GM23338 (cell line): ENCODE measurements around the gene FRYL. TPM values are rescaled to one million over a fixed set of nuclear protein-coding genes. Genes with fewer than 3 reads are reported as not detected.

Experiments
- ATAC-seq: fragments of 200-7000 bp; cut with Tn5 transposase; 3 replicates; pipeline ENCODE4 v1.9.1; 2020
- DNase-seq: peaks from one replicate; pipeline ENCODE4 v3.0.0-alpha.2; 2015; ENCODE audit warnings: low spot score
- H2AFZ ChIP-seq: fragments of 200-600 bp; sonication (generic); 2 replicates; pipeline ENCODE4 v1.8.0; 2016; ENCODE audit warnings: antibody characterized with exemption, mild to moderate bottlenecking, moderate library complexity
- H3F3A ChIP-seq: fragments of 200-600 bp; sonication (generic); replicated peaks from 2 replicates; pipeline ENCODE4 v1.8.0; 2017; ENCODE audit warnings: antibody characterized with exemption, mixed run types, low read depth
- H3K27ac ChIP-seq: fragments of 200-600 bp; sonication (generic); 2 replicates; pipeline ENCODE4 v1.6.1; 2016; ENCODE audit warnings: low read depth
- H3K27me3 ChIP-seq: fragments of 200-600 bp; sonication (generic); 2 replicates; pipeline ENCODE4 v1.8.0; 2016; ENCODE audit warnings: mild to moderate bottlenecking, mixed run types, moderate library complexity; ENCODE audit not compliant: insufficient read depth
- H3K36me3 ChIP-seq: fragments of 200-600 bp; sonication (generic); 2 replicates; pipeline ENCODE4 v1.8.0; 2016; ENCODE audit warnings: mild to moderate bottlenecking; ENCODE audit not compliant: insufficient read depth
- H3K4me1 ChIP-seq: fragments of 200-600 bp; sonication (generic); 2 replicates; pipeline ENCODE4 v1.8.0; 2016; ENCODE audit warnings: mild to moderate bottlenecking, moderate library complexity; ENCODE audit not compliant: insufficient read depth
- H3K4me2 ChIP-seq: fragments of 200-600 bp; sonication (generic); 2 replicates; pipeline ENCODE4 v1.7.1; 2017; ENCODE audit warnings: mixed run types
- H3K4me3 ChIP-seq: fragments of 200-600 bp; sonication (generic); 2 replicates; pipeline ENCODE4 v1.6.1; 2016; ENCODE audit warnings: mixed run types
- H3K79me2 ChIP-seq: fragments of 200-600 bp; sonication (generic); replicated peaks from 2 replicates; pipeline ENCODE4 v1.8.0; 2017; ENCODE audit warnings: mild to moderate bottlenecking; ENCODE audit not compliant: insufficient read depth
- H3K9me2 ChIP-seq: fragments of 200-600 bp; sonication (generic); 2 replicates; pipeline ENCODE4 v1.8.0; 2017; ENCODE audit not compliant: insufficient read depth
- H4K20me1 ChIP-seq: fragments of 200-600 bp; sonication (generic); replicated peaks from 2 replicates; pipeline ENCODE4 v1.8.0; 2017; ENCODE audit warnings: mild to moderate bottlenecking; ENCODE audit not compliant: insufficient read depth
- H3K27ac Mint-ChIP-seq: 2 replicates; pipeline ENCODE4 v1.8.0; 2020; ENCODE audit warnings: inconsistent platforms, mild to moderate bottlenecking, moderate library complexity, mixed read lengths
- H3K27me3 Mint-ChIP-seq: 3 replicates; pipeline ENCODE4 v1.8.0; 2022; ENCODE audit warnings: low read depth, mild to moderate bottlenecking, moderate library complexity, mixed read lengths, inconsistent platforms; ENCODE audit not compliant: insufficient read depth, poor library complexity
- H3K36me3 Mint-ChIP-seq: 3 replicates; pipeline ENCODE4 v1.8.0; 2021; ENCODE audit warnings: low read depth, mild to moderate bottlenecking, inconsistent platforms, moderate library complexity, mixed read lengths
- H3K4me1 Mint-ChIP-seq: 3 replicates; pipeline ENCODE4 v1.8.0; 2020; ENCODE audit warnings: mild to moderate bottlenecking, inconsistent platforms, mixed read lengths
- H3K4me3 Mint-ChIP-seq: 3 replicates; pipeline ENCODE4 v1.8.0; 2021; ENCODE audit warnings: moderate library complexity, mild to moderate bottlenecking, inconsistent platforms, mixed read lengths
- H3K9me3 Mint-ChIP-seq: 3 replicates; pipeline ENCODE4 v1.8.0; 2020; ENCODE audit warnings: moderate library complexity, mild to moderate bottlenecking, inconsistent platforms, mixed read lengths
- CREB1 ChIP-seq: fragments of 250-450 bp; sonication (Bioruptor Pico); IDR thresholded peaks from 2 replicates; pipeline ENCODE4 v1.5.0; 2020; ENCODE audit warnings: low read depth, mild to moderate bottlenecking, moderate library complexity
- EZH2phosphoT487 ChIP-seq: fragments of 200-600 bp; sonication (generic); IDR thresholded peaks from one replicate; pipeline ENCODE4 v1.8.1; 2018; ENCODE audit warnings: antibody characterized with exemption; ENCODE audit not compliant: unreplicated experiment
- JUNB ChIP-seq: IDR thresholded peaks from one replicate; pipeline ENCODE4 v1.6.1; 2016; ENCODE audit warnings: antibody characterized with exemption; ENCODE audit not compliant: unreplicated experiment
- NANOG ChIP-seq: IDR thresholded peaks from 2 replicates; pipeline ENCODE4 v1.6.1; 2016; ENCODE audit warnings: antibody characterized with exemption, borderline replicate concordance
- STAT1 ChIP-seq: IDR thresholded peaks from one replicate; pipeline ENCODE4 v1.6.1; 2016; ENCODE audit warnings: antibody characterized with exemption; ENCODE audit not compliant: unreplicated experiment
- ZNF114 ChIP-seq: fragments of 250-450 bp; sonication (Bioruptor Pico); IDR thresholded peaks from 2 replicates; pipeline ENCODE4 v1.5.0; 2020; ENCODE audit warnings: mild to moderate bottlenecking, moderate library complexity
- ZNF331 ChIP-seq: fragments of 250-450 bp; sonication (Bioruptor Pico); IDR thresholded peaks from 2 replicates; pipeline ENCODE4 v1.5.0; 2020; ENCODE audit warnings: low read depth, mild to moderate bottlenecking, moderate library complexity
- polyA plus RNA-seq: library from polyadenylated mRNA; unstranded; fragments of >200 nt; fragmentation: Nextera tagmentation; extraction: Ambion mirVana; gene quantifications from 2 replicates; pipeline ENCODE4 v1.2.1, GENCODE V29; 2016
- total RNA-seq: library from RNA; depleted of rRNA; stranded (reverse); fragments of >200 nt; shearing (Covaris generic); gene quantifications from 2 replicates; pipeline ENCODE4 v1.2.3, GENCODE V29; 2014
- TF ChIP-seq, protein P1 (sequence below): IDR thresholded peaks from 2 replicates; pipeline ENCODE4 v1.6.1; 2016; ENCODE audit warnings: antibody characterized with exemption
- TF ChIP-seq, protein P2 (sequence below), 2 experiments: fragments of 200-600 bp in 1 of 2; sonication (generic) in 1 of 2; conservative IDR thresholded peaks; 2 replicates each; pipeline versions ENCODE4 v1.5.1 to v1.6.1; 2016 to 2017; ENCODE audit warnings: antibody characterized with exemption in 2 of 2, low read depth in 2 of 2, mild to moderate bottlenecking in 2 of 2, moderate library complexity in 1 of 2
- TF ChIP-seq, protein P3 (sequence below): IDR thresholded peaks from one replicate; pipeline ENCODE4 v1.6.1; 2018; ENCODE audit warnings: antibody characterized with exemption; ENCODE audit not compliant: unreplicated experiment

Gene FRYL
- total and polyA plus RNA-seq, 2 experiments from 2014 or later = 30.7 to 53.3 TPM

DNA sequence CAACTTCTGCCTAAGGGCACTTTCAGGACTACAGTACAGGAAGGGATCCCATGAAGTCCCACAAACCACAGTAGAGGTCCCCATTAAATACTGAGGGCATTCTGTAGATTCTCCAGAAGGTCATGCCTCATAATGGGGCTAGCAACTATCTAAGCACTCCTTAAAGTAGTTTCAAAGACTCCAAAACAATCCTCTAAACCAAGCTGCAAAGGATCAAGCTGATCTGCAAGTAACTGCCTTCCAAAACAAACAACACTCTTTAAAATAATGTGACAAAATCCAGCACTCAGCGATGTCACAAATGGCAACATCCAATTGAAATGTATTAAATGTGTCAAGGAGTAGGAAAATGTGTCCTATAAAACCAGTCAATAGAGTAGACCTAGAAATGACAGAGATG lies 118.7 kb downstream of the FRYL start:
- H2AFZ ChIP-seq = no peak overlapping the region
- Mint-ChIP-seq H3K27me3 (no peaks in the 10 kb centered on the region), H3K27ac (no peak overlapping the region), H3K9me3 (no peaks in the 10 kb centered on the region), H3K4me1 (peaks cover 9% of the 10 kb centered on the region), H3K36me3 (no peaks in the 10 kb centered on the region), H3K4me3 (no peak overlapping the region)
- H3F3A ChIP-seq = no peaks in the 10 kb centered on the region
- no peak overlapping the region for H3K4me2 ChIP-seq
- H3K9me2 ChIP-seq = no peaks in the 10 kb centered on the region
- TF ChIP-seq NANOG = no peak
- no peak for TF ChIP-seq EZH2phosphoT487
- TF ChIP-seq ZNF331 (CRISPR knock-in tag) = no peak
- TF ChIP-seq, protein P1, sequence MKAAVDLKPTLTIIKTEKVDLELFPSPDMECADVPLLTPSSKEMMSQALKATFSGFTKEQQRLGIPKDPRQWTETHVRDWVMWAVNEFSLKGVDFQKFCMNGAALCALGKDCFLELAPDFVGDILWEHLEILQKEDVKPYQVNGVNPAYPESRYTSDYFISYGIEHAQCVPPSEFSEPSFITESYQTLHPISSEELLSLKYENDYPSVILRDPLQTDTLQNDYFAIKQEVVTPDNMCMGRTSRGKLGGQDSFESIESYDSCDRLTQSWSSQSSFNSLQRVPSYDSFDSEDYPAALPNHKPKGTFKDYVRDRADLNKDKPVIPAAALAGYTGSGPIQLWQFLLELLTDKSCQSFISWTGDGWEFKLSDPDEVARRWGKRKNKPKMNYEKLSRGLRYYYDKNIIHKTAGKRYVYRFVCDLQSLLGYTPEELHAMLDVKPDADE = no peak
- TF ChIP-seq JUNB = no peak
- no peak overlapping the region for H3K4me3 ChIP-seq
- H3K4me1 ChIP-seq = no peaks in the 10 kb centered on the region
- ATAC-seq (no peak), DNase-seq (no peak)
- H4K20me1 ChIP-seq = peaks cover 7% of the 10 kb centered on the region; the same call in 1 of the 2 replicates
- no peaks in the 10 kb centered on the region for H3K27me3 ChIP-seq
- no peaks in the 10 kb centered on the region for H3K36me3 ChIP-seq
- no peak overlapping the region for H3K27ac ChIP-seq
- peaks cover 48% of the 10 kb centered on the region for H3K79me2 ChIP-seq

DNA sequence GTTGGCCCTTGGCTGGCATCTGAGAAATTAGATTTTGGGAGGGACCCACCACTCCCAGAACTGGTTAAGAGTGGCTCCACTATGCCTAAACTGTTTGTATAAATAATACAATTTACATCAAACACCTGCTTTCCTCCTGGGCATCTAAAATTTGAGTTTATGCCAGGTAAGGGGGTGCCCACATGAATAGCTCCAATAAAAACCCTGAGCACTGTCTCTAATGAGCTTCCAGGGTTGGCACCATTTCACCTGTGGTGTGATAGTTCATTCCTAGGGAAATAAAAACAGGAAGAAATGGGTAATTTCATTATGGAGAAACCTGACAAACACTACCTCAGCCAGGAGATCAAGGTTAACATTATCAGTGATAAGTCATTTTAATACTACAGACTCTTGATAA lies 119.7 kb downstream of the FRYL start:
- Histone ChIP-seq H3K79me2 (peaks cover 42% of the 10 kb centered on the region), H3K27ac (no peak overlapping the region), H3K4me2 (no peak overlapping the region), H3K9me2 (no peaks in the 10 kb centered on the region), H3K27me3 (no peaks in the 10 kb centered on the region), H3K4me3 (no peak overlapping the region), H3K36me3 (no peaks in the 10 kb centered on the region), H3K4me1 (no peaks in the 10 kb centered on the region), H3F3A (no peaks in the 10 kb centered on the region), H4K20me1 (peaks cover 5% of the 10 kb centered on the region; the same call in 1 of the 2 replicates), H2AFZ (no peak overlapping the region)
- Mint-ChIP-seq H3K4me3 (no peak overlapping the region), H3K36me3 (no peaks in the 10 kb centered on the region), H3K27me3 (no peaks in the 10 kb centered on the region), H3K4me1 (peaks cover 9% of the 10 kb centered on the region), H3K27ac (no peak overlapping the region), H3K9me3 (no peaks in the 10 kb centered on the region)
- DNase-seq (no peak), ATAC-seq (no peak)
- TF ChIP-seq ZNF114 (CRISPR knock-in tag) = no peak
- no peak for TF ChIP-seq ZNF331 (CRISPR knock-in tag)
- TF ChIP-seq, protein P2, sequence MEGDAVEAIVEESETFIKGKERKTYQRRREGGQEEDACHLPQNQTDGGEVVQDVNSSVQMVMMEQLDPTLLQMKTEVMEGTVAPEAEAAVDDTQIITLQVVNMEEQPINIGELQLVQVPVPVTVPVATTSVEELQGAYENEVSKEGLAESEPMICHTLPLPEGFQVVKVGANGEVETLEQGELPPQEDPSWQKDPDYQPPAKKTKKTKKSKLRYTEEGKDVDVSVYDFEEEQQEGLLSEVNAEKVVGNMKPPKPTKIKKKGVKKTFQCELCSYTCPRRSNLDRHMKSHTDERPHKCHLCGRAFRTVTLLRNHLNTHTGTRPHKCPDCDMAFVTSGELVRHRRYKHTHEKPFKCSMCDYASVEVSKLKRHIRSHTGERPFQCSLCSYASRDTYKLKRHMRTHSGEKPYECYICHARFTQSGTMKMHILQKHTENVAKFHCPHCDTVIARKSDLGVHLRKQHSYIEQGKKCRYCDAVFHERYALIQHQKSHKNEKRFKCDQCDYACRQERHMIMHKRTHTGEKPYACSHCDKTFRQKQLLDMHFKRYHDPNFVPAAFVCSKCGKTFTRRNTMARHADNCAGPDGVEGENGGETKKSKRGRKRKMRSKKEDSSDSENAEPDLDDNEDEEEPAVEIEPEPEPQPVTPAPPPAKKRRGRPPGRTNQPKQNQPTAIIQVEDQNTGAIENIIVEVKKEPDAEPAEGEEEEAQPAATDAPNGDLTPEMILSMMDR (conservative IDR thresholded peaks at IDR 0.05; ENCODE audit: low read depth in 2 of 2) = no peak
- TF ChIP-seq, protein P1 = no peak
- TF ChIP-seq, protein P3, sequence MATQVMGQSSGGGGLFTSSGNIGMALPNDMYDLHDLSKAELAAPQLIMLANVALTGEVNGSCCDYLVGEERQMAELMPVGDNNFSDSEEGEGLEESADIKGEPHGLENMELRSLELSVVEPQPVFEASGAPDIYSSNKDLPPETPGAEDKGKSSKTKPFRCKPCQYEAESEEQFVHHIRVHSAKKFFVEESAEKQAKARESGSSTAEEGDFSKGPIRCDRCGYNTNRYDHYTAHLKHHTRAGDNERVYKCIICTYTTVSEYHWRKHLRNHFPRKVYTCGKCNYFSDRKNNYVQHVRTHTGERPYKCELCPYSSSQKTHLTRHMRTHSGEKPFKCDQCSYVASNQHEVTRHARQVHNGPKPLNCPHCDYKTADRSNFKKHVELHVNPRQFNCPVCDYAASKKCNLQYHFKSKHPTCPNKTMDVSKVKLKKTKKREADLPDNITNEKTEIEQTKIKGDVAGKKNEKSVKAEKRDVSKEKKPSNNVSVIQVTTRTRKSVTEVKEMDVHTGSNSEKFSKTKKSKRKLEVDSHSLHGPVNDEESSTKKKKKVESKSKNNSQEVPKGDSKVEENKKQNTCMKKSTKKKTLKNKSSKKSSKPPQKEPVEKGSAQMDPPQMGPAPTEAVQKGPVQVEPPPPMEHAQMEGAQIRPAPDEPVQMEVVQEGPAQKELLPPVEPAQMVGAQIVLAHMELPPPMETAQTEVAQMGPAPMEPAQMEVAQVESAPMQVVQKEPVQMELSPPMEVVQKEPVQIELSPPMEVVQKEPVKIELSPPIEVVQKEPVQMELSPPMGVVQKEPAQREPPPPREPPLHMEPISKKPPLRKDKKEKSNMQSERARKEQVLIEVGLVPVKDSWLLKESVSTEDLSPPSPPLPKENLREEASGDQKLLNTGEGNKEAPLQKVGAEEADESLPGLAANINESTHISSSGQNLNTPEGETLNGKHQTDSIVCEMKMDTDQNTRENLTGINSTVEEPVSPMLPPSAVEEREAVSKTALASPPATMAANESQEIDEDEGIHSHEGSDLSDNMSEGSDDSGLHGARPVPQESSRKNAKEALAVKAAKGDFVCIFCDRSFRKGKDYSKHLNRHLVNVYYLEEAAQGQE = no peak
- no peak for TF ChIP-seq STAT1
- no peak for TF ChIP-seq CREB1 (CRISPR knock-in tag)
